NCI-H82 treated with DMSO at 0.1 percent for 48 hours (cell line): Measurements from ENCODE around the gene DESI2.

ENCODE experiments used
- DNase-seq: peaks from one replicate; lab custom pipeline; 2025; ENCODE audit not compliant: unreplicated experiment; lab: John Stamatoyannopoulos, UW

DESI2 gene

GRCh38 chr1:244751271-244751895 is 98.5 kb downstream of the DESI2 start:
- DNase-seq: peak; percentile 20

GRCh38 chr1:244755673-244756072 is 102.7 kb downstream of the DESI2 start:
- peak; percentile 92 for DNase-seq

- no peak for DNase-seq
Measured at GRCh38 chr1:244757091-244757939, 104.4 kb downstream of the DESI2 start.
